Measurements from ENCODE around the gene HJURP.
"Not testable (repeated sequence)": the region's sequence is repeated elsewhere in the genome, so short reads cannot be mapped to it uniquely, and the experiment has no call there.

HJURP gene, protein sequence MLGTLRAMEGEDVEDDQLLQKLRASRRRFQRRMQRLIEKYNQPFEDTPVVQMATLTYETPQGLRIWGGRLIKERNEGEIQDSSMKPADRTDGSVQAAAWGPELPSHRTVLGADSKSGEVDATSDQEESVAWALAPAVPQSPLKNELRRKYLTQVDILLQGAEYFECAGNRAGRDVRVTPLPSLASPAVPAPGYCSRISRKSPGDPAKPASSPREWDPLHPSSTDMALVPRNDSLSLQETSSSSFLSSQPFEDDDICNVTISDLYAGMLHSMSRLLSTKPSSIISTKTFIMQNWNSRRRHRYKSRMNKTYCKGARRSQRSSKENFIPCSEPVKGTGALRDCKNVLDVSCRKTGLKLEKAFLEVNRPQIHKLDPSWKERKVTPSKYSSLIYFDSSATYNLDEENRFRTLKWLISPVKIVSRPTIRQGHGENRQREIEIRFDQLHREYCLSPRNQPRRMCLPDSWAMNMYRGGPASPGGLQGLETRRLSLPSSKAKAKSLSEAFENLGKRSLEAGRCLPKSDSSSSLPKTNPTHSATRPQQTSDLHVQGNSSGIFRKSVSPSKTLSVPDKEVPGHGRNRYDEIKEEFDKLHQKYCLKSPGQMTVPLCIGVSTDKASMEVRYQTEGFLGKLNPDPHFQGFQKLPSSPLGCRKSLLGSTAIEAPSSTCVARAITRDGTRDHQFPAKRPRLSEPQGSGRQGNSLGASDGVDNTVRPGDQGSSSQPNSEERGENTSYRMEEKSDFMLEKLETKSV

GRCh38 chr2:233854241-233854981 lies at the start of gene HJURP:
HJURP (minus strand) TSS chr2:233854535; CDS start chr2:233854500, 35 bp downstream.
- DNase-seq (ENCODE audit: low read depth in 1 of 2, low spot score in 1 of 2), result peak; percentile 74 to 87

DNA sequence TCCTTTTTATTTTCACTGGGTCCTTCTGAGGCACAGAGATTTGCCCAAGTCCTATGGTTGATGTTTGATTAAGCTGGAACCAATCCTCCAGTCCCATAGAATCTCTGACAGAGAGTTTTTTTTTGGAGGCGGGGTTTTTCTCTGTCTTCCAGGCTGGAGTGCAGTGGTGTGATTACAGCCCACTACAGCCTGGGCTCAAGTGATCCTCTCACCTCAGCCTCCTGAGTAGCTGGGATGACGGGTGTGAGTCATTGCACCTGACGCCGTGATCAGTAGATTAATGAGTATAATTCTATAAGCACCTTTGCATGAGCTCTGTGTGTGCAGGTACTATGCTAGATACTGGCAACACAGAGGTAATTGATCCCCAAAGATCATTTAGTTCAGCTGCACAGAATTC lies 47.5 kb upstream of the HJURP start:
- DNase-seq (ENCODE audit: low read depth in 1 of 2, low spot score in 1 of 2), result no peak

GRCh38 chr2:233901367-233901766 lies 47.0 kb upstream of the HJURP start:
- DNase-seq (ENCODE audit: low read depth in 1 of 2, low spot score in 1 of 2), result no peak

DNA sequence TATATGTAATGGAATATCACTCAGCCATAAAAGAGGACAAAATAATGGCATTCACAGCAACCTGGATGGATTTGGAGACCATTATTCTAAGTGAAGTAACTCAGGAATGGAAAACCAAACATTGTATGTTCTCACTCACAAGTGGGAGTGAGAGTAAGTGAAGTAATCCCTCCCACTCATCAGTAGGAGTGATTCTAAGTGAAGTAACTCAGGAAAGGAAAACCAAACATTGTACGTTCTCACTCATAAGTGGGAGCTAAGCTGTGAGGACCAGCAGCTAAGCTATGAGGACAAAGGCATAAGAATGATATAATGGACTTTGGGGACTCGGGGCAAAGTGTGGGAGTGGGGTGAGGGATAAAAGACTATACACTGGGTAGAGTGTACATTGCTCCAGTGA lies 41.9 kb upstream of the HJURP start:
- not testable (repeated sequence) for DNase-seq (ENCODE audit: low read depth in 1 of 2, low spot score in 1 of 2)

GRCh38 chr2:233892793-233893192 lies 38.5 kb upstream of the HJURP start:
- no peak for DNase-seq (ENCODE audit: low read depth in 1 of 2, low spot score in 1 of 2)

GRCh38 chr2:233882353-233882752 lies 28.0 kb upstream of the HJURP start:
- DNase-seq (ENCODE audit: low read depth in 1 of 2, low spot score in 1 of 2), result no peak

DNA sequence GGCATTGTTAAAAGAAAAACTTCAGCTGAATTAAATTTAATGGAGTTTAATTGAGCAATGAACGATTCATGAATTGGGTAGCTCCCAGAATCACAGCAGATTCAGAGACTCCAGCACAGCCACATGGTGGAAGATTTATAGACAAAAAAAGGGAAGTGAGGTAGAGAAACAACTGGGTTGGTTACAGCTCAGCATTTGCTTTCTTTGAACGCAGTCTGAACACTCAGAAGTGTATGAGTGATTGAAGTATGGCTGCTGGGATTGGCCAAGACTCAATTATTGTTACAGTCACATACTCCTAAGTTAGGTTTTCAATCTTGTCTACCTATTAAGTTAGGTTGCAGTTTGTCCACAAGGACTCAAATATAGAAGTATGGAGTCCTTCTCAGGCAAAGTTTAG lies 17.8 kb upstream of the HJURP start:
- DNase-seq (ENCODE audit: low read depth in 1 of 2, low spot score in 1 of 2), result not testable (repeated sequence)

- DNase-seq (ENCODE audit: low read depth in 1 of 2, low spot score in 1 of 2), result no peak
Observed at GRCh38 chr2:233871432-233871831, 17.1 kb upstream of the HJURP start.

DNA sequence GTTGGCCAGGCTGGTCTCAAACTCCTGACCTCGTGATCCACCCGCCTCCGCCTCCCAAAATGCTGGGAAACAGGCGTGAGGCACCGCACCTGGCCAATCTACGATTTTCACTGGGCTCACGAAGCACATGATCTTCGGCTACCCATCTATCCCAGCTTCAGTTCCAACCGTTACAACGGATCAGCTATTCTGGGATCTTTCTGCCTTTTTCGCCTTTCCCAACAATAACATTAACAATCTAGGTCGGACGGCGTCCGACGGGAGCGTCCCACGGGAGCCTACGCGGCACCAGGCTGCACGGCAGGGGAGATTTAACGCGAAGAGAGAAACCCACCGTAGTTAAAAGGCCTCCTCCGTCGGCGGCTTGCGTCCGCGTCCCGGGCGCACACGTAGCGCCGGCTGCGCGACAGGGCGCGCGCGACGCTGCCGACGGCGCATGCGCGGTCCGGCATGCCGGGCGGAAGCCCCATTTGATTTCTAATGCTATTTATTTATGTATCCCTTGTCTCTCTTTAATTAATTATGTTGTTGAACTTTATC lies 13.7 kb upstream of the HJURP start, which contains the start of gene MSL3B:
TSS of gene MSL3B (minus strand) at position 394 of the 540 bp plus-strand sequence.
- peak; percentile 28 to 41 for DNase-seq (ENCODE audit: low read depth in 1 of 2, low spot score in 1 of 2)

DNA sequence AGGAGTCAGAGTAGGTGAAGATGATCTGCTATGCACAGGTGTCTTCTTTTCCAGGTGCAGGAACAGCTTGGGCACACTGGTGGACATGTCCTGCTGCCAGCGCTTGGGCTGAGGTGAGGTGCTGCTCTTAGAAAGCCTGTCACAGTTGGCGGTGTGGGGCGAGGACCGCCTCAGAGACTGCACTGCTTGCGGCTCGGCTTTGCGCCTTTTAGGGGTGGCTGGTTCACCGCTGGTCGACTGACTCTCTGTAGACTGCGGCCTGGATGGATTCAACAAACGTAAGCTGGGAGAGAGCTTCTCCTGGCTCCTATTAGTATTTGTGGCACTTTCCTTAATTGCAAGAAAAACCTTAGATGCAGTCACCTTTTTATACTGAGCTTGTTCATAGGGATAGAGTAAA lies 12.1 kb upstream of the HJURP start:
- no peak for DNase-seq (ENCODE audit: low read depth in 1 of 2, low spot score in 1 of 2)

- no peak for DNase-seq (ENCODE audit: low read depth in 1 of 2, low spot score in 1 of 2)
Observed at GRCh38 chr2:233865838-233866237, 11.5 kb upstream of the HJURP start.

- no peak for DNase-seq (ENCODE audit: low read depth in 1 of 2, low spot score in 1 of 2)
Observed at GRCh38 chr2:233862261-233862768, 8.0 kb upstream of the HJURP start.

DNA sequence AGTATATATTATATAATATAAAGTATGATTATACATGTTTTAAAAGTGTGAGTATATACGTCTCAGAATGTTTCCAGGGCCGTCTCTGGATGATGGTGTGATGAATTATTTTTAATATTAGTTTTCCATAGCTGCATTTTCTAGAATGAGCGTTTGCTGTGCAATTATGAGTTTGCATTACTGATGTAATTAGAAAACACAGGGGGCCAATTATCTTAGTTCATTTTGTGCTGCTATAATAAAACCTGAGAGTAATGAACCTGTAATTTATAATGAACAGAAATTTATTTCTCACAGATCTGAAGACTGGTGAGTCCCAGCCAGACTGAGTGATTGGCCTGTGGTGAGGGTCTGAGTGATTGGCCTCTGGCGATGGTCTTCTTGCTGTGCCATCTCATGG lies 4.0 kb upstream of the HJURP start:
- DNase-seq (ENCODE audit: low read depth in 1 of 2, low spot score in 1 of 2), result no peak

- DNase-seq (ENCODE audit: low read depth in 1 of 2, low spot score in 1 of 2), result peak in 1 of 2 donors; percentile 33
Observed at GRCh38 chr2:233857511-233858141, 3.3 kb upstream of the HJURP start.

DNA sequence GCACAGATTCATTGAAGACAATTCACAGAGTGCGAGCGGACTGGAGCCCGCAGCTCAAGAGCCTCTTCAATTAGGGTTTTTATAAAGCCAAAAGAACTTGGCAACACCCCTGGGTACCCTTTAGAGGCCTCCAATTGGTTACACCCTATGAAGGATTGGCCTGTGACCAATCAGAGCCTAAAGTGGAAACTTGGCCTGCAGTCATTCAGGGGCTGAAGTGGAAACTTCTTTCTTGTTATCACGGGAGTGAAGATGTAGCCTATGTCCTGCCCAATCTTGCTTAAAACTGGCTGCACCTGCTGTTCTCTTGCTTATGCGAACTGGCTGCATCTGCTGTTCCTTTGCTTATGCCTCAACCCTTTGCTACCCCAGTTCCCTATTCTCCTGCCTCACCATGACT lies 1.8 kb upstream of the HJURP start:
- DNase-seq (ENCODE audit: low read depth in 1 of 2, low spot score in 1 of 2), result no peak

- no peak for DNase-seq (ENCODE audit: low read depth in 1 of 2, low spot score in 1 of 2)
Observed at GRCh38 chr2:233855345-233855744, 1.0 kb upstream of the HJURP start.

- DNase-seq (ENCODE audit: low read depth in 1 of 2, low spot score in 1 of 2), result no peak
Observed at GRCh38 chr2:233853883-233854240, 473 bp downstream of the HJURP start.

GRCh38 chr2:233853353-233853752 lies 982 bp downstream of the HJURP start:
- no peak for DNase-seq (ENCODE audit: low read depth in 1 of 2, low spot score in 1 of 2)

- DNase-seq (ENCODE audit: low read depth in 1 of 2, low spot score in 1 of 2), result no peak
Observed at GRCh38 chr2:233852056-233852455, 2.3 kb downstream of the HJURP start.

GRCh38 chr2:233851169-233851568 lies 3.2 kb downstream of the HJURP start:
- no peak for DNase-seq (ENCODE audit: low read depth in 1 of 2, low spot score in 1 of 2)

DNA sequence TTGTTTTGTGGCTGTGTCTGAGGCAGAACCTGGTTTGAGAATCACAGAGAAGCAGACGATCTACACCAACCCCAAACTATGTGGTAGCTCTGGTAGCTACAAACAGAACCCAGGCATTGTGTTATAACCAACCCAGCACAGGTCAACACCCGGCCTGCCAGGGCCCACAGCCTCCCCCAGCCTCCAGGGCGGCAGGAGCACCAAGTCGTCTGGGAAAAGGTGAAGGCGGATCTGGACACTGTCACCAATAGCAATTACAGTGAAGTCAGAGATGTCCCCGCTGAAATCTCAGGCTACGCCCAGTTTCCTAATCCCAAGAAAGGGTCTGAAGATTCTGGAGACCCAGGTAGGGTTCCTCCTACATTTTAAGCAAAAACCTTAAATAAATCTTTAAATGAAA lies 3.6 kb downstream of the HJURP start:
- no peak for DNase-seq (ENCODE audit: low read depth in 1 of 2, low spot score in 1 of 2)
